Pancreas (tissue), 10 donors: ENCODE results near the gene CD63. TPM values are rescaled to one million over a fixed set of nuclear protein-coding genes. Genes with fewer than 3 reads are reported as not detected.

Experiments
- ATAC-seq, 4 donors: fragments of 200-7000 bp; cut with Tn5 transposase; one replicate each; pipeline versions ENCODE4 v1.8.0 to v1.9.1; 2020; ENCODE audit warnings: mild to moderate bottlenecking in 4 of 4, moderate library complexity in 4 of 4
- DNase-seq, 6 donors: peaks; one replicate each; pipeline ENCODE4 v3.0.0-alpha.2; 2020
- FAIRE-seq: peaks from 2 replicates; lab custom pipeline; 2012; peaks lifted over from hg19 to GRCh38; lab: Jason Lieb, UNC
- H3K27ac ChIP-seq, 4 donors: fragments of 200-600 bp; sonication (generic); 1 replicate in 3 of 4; 2 replicates in 1 of 4; pipeline versions ENCODE4 v1.5.0 to v1.8.0; 2020
- H3K27me3 ChIP-seq, 4 donors: fragments of 200-600 bp; one replicate each; pipeline ENCODE4 v1.8.0; 2021
- H3K36me3 ChIP-seq, 3 donors: fragments of 200-600 bp; sonication (generic) in 1 of 3; one replicate each; pipeline versions ENCODE4 v1.5.0 to v1.8.0; 2020 to 2021
- H3K4me1 ChIP-seq, 3 donors: fragments of 200-600 bp; one replicate each; pipeline ENCODE4 v1.8.0; 2021
- H3K4me3 ChIP-seq, 4 donors: fragments of 200-600 bp; sonication (generic) in 2 of 4; one replicate each; pipeline versions ENCODE4 v1.5.0 to v1.8.0; 2020 to 2021
- H3K9me3 ChIP-seq, 4 donors: fragments of 200-600 bp; one replicate each; pipeline ENCODE4 v1.8.0; 2021
- WGBS, 2 donors: extraction: QIAGEN DNeasy Blood & Tissue Kit; methylation state at CpG; one replicate each; pipeline ENCODE4 v1.1.7; 2013; 5-methylcytosine and 5-hydroxymethylcytosine counted together
- intact Hi-C, 3 donors: fragments of 100-400 bp; cut with DNase I; formaldehyde crosslinking; loops; one replicate each; pipeline versions ENCODE4 v1.11.1 to v1.14.2; 2022
- polyA plus RNA-seq, 2 donors: library from polyadenylated mRNA; stranded (reverse); fragments of 200-250 nt; gene quantifications; one replicate each; pipeline ENCODE4 v1.2.3, GENCODE V29; 2013
- total RNA-seq, 6 donors: library from RNA; stranded (reverse); fragmentation: NEBNext Ultra II Directional in 4 of 6; extraction: Animal tissue kit (Norgen Biotek cat#: 25700) in 4 of 6; gene quantifications; one replicate each; pipeline versions ENCODE4 v1.2.1 to v1.2.4, GENCODE V29; 2021 to 2023
- TF ChIP-seq, protein P1 (sequence below), 4 donors: fragments of 200-600 bp; sonication (generic) in 3 of 4; IDR thresholded peaks; one replicate each; pipeline versions ENCODE4 v1.5.0 to v1.8.0; 2021; ENCODE audit warnings: antibody characterized with exemption in 4 of 4
- donor health status: healthy with polysubstance abuse.
- donor health status: DM: no; HTN: no; CAD: no; lungs with moderate emphysema.
- donor health status: DM: no; HTN: no; CAD: no.
- donor health status: control.
- donor health status: control.
- donor health status: Bipolar disorder and iron deficiency.
- donor health status: DM: yes; HTN: yes; CAD: no.
- donor health status: DM: no; HTN: no; CAD: no.
- donor health status: DM: no; HTN: no; CAD: no.
- donor health status: DM: yes; HTN: yes; CAD: no.

The CD63 gene
- total and polyA plus RNA-seq, 8 donors = 433 to 717 (median 578) TPM

DNA sequence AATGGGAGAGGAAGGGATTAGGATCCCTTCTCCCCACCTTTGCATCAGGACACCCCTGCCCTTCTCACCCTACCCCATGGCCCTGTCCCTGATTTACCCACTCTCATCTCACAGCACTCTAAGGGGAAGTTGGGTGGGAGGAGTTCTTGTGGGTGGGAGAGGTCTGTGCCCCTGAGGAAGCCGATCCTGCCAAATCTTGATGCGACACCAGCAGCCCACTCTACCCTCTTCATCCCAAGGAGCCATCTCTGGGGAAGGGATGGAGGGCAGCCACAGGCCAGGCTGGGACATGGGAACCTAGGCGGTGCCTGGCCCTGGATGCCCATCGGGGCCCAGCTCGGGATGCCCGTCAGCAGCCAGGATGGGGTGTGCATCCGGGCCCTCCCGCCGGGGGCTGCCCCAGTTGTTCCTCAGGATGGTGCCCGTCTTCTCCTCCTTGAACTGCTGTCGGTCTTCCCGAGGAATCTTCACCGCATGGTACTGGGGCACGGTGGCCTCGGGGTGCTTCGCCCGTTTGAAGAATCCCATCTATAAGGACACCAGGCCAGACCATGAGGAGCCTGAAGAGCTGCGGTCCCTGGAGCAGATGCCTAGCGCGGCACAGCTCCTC lies 43.9 kb downstream of the CD63 start:
- H3K27me3 ChIP-seq = no peaks in the 10 kb centered on the region
- no peaks in the 10 kb centered on the region for H3K36me3 ChIP-seq
- no peaks in the 10 kb centered on the region for H3K9me3 ChIP-seq
- DNase-seq = no peak
- ATAC-seq = no peak
- intact Hi-C loops = no loop called here
- TF ChIP-seq, protein P1, sequence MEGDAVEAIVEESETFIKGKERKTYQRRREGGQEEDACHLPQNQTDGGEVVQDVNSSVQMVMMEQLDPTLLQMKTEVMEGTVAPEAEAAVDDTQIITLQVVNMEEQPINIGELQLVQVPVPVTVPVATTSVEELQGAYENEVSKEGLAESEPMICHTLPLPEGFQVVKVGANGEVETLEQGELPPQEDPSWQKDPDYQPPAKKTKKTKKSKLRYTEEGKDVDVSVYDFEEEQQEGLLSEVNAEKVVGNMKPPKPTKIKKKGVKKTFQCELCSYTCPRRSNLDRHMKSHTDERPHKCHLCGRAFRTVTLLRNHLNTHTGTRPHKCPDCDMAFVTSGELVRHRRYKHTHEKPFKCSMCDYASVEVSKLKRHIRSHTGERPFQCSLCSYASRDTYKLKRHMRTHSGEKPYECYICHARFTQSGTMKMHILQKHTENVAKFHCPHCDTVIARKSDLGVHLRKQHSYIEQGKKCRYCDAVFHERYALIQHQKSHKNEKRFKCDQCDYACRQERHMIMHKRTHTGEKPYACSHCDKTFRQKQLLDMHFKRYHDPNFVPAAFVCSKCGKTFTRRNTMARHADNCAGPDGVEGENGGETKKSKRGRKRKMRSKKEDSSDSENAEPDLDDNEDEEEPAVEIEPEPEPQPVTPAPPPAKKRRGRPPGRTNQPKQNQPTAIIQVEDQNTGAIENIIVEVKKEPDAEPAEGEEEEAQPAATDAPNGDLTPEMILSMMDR (IDR thresholded peaks at IDR 0.05) = no peak
- H3K4me1 ChIP-seq = peaks cover 0 to 6% (median 0%) of the 10 kb centered on the region in 3 donors
- WGBS, 2 donors = 87 to 95% methylated on average over 20 of the region's 20 CpGs
- no peak overlapping the region for H3K4me3 ChIP-seq
- no peak overlapping the region for H3K27ac ChIP-seq
- FAIRE-seq = no peak

DNA sequence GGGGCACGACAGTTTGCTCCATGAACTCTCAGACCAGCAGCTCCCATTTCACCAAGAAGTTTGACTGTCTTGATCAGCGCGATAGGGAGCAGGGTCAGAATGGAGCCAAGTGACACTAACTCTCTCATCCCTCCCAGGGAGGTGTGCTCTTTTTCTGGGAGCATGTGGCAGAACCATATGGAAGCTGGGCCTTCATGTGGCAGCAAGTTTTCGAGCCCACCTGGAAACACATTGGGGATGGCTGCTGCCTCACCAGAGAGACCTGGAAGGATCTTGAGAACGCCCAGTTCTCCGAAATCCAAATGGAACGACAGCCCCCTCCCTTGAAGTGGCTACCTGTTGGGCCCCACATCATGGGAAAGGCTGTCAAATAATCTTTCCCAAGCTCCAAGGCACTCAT lies 45.1 kb downstream of the CD63 start:
- FAIRE-seq (no peak), DNase-seq (no peak), ATAC-seq (no peak)
- Histone ChIP-seq H3K36me3 (no peaks in the 10 kb centered on the region), H3K4me1 (peaks cover 0 to 6% (median 0%) of the 10 kb centered on the region in 3 donors), H3K27me3 (no peaks in the 10 kb centered on the region), H3K4me3 (no peak overlapping the region), H3K27ac (no peak overlapping the region), H3K9me3 (no peaks in the 10 kb centered on the region)
- TF ChIP-seq, protein P1 (IDR thresholded peaks at IDR 0.05) = no peak
- intact Hi-C loops = no loop called here
- 88 to 92% methylated on average over 7 of the region's 7 CpGs for whole genome bisulfite sequencing, 2 donors

DNA sequence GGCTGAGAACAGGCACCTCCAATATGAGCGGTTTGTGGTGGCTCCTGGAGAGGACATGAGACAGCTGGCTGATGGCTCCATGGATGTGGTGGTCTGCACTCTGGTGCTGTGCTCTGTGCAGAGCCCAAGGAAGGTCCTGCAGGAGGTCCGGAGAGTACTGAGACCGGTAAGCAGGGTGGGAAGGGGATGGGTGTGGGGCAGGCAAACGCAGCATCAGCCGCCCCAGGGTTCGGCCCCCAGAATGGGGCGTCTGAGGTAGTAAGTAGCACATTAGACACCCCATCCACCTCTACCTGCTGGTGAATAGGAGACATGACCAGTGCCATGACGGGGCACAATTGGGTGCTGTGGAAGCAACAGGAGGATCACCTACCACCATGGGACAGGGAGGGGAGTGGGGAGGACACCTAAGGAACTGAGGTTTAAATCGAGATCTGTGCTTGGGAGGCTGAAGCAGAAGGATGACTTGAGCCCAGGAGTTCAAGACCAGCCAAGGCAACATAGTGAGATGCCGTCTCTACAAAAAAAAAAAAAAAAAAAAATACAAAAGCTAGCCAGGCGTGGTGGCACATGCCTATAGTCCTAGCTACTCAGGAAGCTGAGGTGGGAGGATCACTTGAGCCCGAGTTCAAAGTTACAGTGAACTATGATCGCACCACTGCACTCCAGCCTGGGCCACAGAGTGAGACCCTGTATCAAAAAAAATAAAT lies 46.6 kb downstream of the CD63 start:
- no peak for FAIRE-seq
- DNase-seq = no peak
- H3K27ac ChIP-seq = peak overlapping the region in 1 of 4 donors; percentile 39
- intact Hi-C loops = no loop called here
- TF ChIP-seq, protein P1 (IDR thresholded peaks at IDR 0.05) = no peak
- H3K9me3 ChIP-seq = no peaks in the 10 kb centered on the region
- no peaks in the 10 kb centered on the region for H3K27me3 ChIP-seq
- WGBS, 2 donors = 51 to 67% methylated on average over 11 to 13 of the region's 13 CpGs
- H3K4me3 ChIP-seq = peak overlapping the region; percentile 27 to 53 (median 38)
- H3K4me1 ChIP-seq = peaks cover 0 to 6% (median 0%) of the 10 kb centered on the region in 3 donors
- ATAC-seq = peak; percentile 2 to 12 (median 7)
- H3K36me3 ChIP-seq = no peaks in the 10 kb centered on the region

DNA sequence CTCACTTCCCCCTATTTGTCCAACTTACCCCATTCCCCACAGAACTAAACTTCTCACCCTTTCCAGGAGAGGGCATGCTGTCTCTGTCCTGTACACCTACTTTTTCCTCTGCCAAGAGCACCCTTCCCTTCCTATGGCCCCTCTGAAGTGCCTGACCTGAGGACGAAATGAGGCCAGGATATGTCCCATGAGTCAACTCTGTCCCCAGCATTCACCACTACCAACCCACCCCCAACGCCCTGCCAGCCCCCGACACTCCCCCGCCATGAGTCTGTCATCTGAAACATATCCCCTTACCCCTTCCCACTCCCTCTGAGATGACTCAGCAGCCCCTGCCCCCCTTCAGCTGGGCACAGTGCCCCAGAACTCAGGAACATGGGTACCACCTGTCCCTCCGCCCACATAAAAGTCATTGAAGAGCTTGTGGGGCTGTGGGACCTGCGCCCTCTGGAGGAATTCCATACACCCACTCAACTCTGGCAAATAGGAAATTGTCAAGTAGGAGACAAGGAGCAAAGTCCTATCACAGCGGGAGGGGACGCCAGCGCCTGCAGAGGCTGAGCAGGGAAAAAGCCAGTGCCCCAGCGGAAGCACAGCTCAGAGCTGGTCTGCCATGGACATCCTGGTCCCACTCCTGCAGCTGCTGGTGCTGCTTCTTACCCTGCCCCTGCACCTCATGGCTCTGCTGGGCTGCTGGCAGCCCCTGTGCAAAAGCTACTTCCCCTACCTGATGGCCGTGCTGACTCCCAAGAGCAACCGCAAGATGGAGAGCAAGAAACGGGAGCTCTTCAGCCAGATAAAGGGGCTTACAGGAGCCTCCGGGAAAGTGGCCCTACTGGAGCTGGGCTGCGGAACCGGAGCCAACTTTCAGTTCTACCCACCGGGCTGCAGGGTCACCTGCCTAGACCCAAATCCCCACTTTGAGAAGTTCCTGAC lies 47.4 kb downstream of the CD63 start:
- TF ChIP-seq, protein P1 (IDR thresholded peaks at IDR 0.05) = peak in 3 of 4 donors; percentile 11 to 33 (median 21)
- Histone ChIP-seq H3K9me3 (no peaks in the 10 kb centered on the region), H3K36me3 (no peaks in the 10 kb centered on the region), H3K4me1 (peaks cover 0 to 6% (median 0%) of the 10 kb centered on the region in 3 donors), H3K4me3 (peak overlapping the region; percentile 27 to 53 (median 38)), H3K27ac (peak overlapping the region in 2 of 4 donors; percentile 2 to 39), H3K27me3 (no peaks in the 10 kb centered on the region)
- intact Hi-C loops = no loop called here
- ATAC-seq = peak; percentile 81 to 94 (median 91)
- DNase-seq = peak; percentile 67 to 87 (median 78)
- FAIRE-seq = no peak
- WGBS, 2 donors = 3 to 5% methylated on average over 17 of the region's 17 CpGs
